CD4-positive, alpha-beta T cell treated with Interleukin-17A for 4 hours (primary cell): Measurements from ENCODE around the gene XAGE2.
"Not testable (repeated sequence)": the region's sequence is repeated elsewhere in the genome, so short reads cannot be mapped to it uniquely, and the experiment has no call there.

Experiments used
- DNase-seq: peaks from one replicate; pipeline ENCODE4 v3.0.0-alpha.2; 2020; ENCODE audit warnings: mixed read lengths

XAGE2 gene, protein sequence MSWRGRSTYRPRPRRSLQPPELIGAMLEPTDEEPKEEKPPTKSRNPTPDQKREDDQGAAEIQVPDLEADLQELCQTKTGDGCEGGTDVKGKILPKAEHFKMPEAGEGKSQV

DNA sequence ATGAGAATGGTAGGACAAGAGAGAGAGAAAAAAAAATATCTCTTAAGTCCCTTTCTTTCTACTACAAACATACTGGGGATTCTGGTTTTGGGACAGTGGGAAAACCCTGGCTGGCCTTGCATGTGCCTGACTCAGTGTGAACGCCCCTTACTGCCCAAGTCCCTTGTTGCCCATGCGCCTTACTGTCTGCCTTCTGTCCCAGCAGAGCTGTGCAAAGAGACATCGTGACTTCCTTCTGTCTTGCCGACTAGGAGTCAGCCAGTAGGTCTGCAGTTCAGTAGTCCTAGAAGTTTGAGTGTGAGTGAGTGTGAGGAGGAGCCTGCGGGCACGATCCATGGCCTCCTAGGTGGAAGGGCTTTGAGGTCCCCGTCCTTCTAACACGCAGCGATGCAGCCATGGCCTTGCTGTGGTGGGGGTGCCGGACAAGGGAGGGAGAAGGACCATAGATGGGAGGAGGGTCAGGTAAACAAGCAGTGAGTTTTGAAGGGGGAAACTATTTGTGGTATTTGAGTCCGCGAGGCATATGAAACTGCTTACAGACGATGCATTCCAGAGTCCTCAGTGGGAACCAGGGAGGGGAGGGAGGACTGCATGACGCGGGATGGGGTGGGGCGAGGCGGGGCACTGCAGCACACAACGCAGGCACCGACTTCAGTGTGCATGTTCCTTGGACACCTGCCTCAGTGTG is at the start of gene XAGE2:
TSS of gene XAGE2 (plus strand) at position 654 of the 688 bp plus-strand sequence. CDS start 994 bp downstream, outside the sequence.
- DNase-seq = no peak

DNA sequence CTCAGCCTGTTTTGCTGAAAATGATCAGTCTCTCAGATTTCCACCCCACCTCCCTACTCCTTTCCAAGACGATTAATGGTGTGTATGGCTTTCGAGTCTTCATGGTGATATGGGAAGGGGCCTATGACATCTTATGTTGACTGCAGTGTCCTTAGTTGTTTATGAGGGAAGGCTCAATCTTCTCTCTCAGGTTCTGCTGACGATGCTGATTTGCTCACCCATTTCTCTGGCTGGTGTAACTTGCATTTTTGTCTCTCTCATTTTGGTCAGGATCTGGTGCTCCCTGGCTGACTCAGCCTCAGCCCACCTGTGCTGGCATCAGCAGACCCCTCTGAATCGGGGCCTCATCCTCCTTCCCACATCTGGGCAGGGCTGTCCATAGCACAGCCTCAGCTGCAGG is 31.4 kb upstream of the XAGE2 start:
- DNase-seq = no peak

DNA sequence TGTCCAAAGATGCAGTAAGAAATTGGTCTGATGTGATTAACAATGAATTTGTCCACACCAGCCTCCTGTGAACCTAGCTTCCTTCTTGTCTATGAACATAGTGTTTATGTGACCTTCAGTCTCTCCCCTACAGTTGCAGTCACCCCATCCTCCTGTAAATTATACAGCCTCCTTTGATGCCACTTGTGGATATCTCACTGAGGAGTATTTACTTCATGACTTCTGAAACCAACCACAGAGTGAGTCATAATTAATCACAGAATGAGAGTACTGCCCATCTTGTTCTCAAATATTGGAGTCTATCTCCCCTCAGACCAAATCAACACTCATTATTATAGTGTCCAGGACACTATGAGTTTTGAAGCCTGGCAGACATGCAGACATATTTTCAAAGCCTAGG is 27.3 kb upstream of the XAGE2 start:
- DNase-seq = no peak

DNA sequence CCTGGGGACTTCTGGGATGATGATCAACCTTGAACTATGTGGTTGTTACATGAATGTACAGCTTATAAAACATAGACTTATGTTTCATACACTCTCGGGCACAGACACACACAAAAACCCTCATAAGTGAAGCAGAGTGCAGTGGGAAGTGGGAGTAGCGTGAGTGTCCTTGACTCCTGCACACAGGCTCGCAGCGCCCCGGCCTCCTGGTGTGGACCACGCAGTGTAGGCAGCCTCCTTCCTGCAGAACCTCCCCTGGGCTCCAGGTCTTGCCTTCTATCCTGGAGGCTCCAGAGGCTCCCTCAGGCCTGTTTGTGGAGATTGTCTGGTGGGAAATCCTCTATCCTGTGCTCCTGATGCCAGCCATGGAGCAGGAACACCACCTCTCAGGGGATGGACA is 25.7 kb upstream of the XAGE2 start:
- DNase-seq = not testable (repeated sequence)

DNA sequence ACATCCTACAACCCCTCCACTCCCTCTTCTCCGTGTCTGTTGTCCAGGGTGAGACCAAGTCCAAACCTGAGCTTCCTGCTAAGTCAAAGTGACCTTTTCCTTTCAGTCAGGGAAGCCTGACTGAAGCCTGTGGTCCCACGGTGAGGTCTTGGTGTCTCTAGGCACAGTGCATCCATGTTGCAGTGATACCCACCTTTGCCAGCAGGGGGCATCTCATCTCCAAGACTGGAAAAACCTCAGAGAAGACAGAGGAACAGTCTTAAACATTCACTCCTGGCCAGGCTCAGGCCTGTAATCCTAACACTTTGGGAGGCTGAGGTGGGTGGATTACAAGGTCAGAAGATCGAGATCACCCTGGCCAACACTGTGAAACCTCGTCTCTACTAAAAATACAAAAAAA is 23.4 kb upstream of the XAGE2 start:
- peak; percentile 50 for DNase-seq

DNA sequence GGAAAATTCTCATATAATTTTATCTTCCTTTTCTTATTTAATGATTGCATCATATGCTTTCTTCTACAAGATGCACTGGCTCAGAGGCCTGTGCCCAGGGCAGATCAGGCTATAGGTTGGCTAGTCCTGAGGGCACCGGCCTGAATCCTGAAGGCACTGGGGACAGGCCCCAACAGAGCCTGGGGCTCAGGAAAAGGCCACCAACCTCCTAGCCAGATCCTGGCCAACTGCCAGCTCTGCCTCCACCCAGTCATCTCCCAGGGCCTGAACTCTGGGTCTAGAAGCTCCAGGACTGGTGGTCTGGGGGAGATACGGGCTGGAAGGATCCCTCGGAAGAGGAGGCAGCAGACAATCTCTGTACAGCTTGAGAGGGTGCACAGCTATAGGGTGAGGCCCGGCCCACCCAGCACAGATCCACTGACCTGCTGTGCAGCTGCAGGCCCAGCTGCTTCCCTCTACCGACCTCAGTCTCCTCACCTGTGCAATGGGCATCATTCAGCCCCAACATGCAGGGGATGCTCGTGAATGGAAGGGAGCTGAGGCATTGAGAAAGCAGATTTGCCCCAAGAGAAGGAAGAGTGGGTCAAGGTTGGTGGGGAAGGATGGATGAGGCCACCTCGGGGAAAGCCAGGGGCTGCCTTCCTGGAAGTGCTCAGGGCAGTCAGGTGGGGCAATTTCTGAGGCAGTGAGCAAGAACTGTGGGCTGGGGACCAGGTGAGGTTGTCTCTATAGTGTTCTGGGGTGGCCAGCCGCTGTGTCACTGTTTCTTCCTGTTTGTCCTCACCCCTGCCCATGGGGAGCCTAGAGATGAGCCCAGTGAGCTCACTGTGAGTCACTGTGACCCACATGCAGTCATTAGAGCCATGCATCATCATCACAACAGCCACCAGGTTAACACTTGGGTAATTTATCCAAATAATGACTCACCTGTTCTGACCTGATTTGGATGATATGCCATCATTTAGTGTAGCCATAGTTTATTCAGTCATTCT is 22.4 kb upstream of the XAGE2 start:
- no peak for DNase-seq

DNA sequence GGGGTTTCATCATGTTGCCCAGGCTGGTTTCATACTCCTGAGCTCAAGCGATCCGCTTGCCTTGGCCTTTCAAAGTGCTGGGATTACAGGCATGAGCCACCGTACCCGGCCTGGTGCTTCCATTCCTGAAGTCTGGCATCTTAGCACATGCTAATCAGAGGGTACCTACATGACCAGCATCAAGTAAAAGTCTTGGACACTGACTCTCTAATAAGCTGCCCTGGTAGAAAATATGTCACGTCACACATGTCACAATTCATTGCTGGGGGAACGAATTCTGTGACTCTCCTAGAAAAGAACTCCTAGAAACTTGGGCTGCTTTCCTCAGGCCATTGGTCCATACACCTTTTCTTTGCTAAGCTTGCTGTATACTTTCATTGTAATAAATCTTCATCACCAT is 19.1 kb upstream of the XAGE2 start:
- no peak for DNase-seq

DNA sequence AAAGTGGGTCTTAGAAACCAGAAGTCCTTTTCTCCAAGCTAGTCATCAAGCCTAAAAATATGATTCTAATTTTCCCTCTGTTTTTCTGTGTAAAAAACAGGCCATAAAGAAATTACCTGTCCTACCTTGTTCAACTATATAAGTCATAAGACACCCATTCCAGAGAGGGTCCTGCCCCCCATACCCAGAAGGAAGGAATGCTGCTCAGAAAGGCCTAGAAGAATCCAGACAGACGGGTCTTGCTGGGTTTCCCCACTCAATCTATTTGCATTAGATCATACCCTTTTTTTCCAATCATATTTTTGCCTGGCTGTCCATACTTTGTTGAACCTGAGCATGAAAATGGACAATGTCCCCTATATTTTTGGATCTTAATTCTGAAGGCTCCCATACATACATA is 16.3 kb upstream of the XAGE2 start:
- no peak for DNase-seq

DNA sequence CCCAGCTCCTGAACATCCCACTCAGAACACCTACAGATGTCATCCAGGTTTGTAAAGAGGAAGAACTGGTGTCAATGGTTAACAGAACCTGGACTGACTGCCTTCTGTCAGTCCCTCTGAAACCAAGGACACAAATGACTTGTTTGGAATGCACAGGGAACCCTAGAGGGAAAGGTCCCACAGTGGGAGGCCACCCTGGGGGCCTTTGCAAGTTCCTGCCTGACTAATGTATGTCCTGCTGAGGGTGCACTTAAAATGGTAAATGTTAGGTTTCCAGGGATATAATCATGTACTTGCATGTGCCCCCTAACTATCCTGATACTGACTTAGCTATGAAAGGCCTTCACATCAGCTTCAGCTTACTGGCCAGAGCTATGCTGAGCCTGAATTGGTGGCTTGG is 15.0 kb upstream of the XAGE2 start:
- no peak for DNase-seq

DNA sequence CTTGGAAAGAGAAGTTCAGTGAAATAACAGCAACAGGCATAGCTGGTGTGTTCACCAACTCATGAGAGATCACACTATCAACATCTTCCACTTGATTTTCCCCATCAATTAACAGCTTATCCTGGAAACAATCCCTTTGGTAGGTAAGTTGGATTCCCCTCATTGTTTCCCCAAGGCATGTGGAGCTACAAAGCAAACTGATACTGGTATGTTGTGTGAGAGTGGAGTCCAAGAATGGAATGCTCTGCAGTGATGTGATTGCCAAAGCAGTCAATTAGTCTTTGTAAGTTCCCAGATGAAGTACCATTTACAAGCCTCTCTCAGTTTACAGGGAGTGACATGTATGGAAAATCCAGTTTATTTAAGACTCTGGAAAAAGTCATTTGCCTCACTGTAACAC is 13.7 kb upstream of the XAGE2 start:
- no peak for DNase-seq

DNA sequence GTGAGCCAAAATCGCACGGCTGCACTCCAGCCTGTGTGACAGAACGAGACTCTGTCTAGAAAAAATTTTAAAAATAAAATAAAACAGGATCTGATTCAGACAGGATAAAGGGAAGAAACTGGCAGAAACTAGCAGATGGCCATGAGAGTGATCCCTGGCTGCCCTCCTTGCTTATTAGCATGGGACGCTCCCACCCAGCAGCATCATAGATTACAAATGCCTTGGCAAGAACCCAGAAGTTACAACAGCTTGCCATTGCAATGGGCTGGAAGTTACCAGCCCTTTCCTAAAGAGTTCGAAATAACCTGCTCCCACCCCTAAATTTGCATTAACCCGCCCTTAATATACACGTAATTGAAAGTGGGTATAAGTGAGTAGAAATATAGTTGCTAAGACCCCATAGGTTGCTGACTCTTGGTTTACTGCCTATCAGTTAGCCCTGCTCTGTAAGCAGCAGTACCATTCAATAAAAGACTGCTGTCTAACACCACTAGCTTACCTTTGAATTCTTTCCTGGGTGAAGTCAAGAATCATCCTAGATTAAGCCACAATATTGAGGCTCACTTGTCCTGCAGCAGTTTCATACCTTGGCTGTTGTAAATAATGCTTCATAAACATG is 9.1 kb upstream of the XAGE2 start:
- no peak for DNase-seq

DNA sequence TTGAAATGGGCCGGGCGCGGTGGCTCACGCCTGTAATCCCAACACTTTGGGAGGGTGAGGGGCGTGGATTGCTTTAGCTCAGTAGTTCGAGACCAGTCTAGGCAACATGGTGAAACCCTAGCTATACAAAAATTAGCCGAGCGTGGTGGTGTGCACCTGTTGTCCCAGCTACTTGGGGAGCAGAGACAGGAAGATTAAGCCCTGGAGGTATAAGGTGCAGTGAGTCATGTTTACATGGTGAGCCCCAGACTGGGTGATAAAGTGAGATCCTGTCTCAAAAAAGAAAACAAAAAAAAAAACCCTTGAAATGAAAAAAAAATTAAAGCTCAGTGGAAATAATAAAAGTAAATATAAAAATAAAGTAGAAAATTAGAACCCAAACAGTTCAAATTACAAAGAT is 6.9 kb upstream of the XAGE2 start:
- DNase-seq = no peak

DNA sequence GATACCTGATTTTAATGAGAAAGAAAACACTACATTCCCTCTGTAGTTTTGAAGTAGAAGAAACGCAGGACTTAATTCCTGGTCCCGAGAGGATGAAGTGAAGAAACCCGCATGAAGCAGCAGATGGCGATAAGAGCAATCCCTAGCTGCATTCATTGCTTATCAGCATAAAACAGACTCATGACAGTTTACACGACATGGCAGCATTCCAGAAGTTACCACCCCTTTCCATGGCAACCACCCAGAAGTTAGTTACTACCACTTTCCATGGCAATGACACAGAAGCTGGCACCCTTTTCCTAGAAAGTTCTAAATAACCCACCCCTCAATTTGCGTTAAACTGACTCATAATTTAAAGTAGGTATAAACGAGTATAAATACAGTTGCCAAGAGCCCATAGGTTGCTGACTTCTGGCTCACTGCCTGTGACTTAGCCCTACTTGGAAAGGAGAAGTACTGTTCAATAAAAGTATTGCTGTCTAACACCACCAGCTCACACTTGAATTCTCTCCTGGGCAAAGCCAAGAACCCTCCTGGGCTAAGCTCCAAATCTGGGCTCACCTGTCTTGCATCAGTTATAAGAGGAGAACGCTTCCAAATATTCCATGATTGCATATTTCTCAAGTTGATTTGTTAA is 5.5 kb upstream of the XAGE2 start:
- no peak for DNase-seq

DNA sequence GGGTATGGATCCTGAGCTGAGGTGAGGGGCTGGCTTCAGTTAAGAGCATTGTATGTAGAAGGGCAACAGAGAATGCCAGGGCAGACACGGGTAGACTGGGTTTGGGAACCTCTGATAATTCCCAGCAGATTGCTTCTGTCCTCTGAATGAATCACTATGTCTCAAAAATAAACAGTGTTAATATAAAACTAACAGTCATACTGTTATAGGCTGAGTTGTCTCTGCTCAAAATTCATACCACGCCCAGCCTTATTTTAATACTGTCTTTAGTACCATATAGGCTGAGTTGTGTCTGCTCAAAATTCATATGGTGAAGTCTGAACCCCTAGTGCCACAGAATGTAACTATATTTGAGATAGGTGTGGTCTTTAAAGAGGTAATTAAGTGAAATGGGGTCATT is 10.0 kb downstream of the XAGE2 start:
- DNase-seq = no peak

DNA sequence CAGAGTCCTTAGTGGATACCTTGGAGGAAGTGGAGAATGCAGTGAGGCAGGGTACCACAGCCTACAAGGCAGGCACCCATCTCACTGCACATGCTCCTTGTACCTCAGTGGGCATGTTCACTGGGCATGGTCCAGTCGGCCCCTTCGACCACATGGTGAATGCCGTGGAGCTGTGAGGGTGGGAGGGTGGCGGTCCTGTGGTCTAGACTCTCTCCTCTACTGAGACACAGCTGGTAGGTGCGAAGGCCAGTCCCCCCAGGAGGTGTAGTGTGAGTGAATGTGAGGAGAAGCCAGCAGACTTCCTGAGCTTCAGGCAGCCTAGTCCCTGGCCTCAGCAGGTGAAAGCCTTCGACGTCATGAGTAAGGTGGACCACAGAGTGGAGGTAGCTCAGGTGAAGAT is 12.2 kb downstream of the XAGE2 start:
- DNase-seq = no peak

DNA sequence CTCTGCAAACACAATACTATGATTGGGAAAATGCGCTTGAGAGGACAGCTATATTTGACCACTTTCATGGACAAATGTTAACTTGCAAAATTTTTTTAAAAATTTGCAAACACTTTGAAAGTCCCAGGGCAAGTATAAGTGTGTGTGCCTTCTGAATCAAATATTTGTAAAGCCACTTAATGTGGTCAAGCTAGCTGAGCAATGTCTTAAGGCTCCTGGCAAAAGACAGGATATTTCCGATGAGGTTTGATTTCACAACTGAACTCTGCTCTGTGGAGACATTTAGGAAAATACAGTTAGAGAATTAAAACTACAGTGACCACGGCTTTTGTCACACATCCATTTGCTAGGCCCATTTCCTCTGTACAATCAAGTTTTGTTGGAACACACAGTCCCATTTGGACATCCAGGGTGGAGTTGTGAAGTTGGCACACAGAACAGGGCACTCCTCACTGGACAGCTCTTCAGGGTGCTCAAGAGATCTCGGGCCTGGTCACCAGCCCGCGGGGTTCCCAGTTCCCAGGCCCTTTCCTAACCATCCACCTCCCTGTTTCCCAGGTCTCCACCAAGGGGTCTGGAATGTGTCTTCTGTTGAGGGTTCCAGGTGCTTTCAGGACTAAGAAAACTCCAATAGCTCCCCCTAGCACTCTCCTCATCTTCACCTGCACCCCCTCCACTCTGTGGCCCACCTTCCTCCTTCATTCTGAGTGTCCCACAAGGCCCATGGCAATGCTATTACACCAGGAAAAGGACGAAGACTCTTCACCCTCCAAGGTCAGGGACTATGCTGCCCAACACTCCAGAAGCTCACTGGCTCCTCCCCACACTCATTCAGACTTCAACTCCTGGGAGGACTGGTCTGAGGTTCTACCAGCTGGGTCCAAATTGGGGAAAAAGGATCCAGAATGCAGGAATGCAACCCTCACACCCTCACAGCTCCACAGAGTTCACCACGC is 41.9 kb downstream of the XAGE2 start:
- DNase-seq = no peak

DNA sequence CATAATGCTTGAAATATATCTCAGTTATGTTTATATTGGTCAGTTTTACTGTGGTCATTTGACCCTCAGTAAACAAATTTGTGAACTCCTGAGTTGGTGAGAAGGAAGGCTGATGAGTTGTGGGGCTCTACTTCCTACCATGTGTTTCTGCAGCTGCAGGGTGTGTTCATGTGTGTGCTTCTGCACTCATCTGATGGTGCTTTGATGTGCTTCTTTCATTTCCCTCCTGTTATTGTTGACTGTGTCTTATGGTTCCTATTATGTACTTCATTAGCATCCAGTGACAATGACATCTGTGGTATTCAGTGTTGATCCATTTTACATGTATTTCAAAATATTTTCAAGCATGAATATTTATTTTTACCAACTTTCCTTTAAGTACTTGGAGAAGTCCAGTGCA is 46.5 kb downstream of the XAGE2 start:
- no peak for DNase-seq

DNA sequence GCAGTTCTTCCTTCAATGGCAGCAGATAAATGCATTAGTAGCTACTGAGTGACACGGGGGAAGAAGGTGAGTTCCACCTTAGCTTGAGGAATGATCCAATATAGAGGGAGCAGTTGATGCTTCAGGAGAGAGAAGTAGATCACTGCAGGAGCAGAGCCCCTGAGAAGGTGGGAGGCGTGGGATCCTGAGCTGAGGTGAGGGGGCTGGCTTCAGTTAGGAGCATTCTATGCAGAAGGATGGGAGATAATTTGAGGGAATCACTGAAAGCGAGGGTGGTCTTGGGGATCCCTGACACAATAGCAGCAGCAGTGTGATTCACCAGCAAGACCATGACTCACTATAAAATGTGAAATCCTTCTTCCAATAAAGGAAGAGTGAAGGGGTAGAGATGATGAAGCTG is 48.0 kb downstream of the XAGE2 start:
- DNase-seq = no peak

DNA sequence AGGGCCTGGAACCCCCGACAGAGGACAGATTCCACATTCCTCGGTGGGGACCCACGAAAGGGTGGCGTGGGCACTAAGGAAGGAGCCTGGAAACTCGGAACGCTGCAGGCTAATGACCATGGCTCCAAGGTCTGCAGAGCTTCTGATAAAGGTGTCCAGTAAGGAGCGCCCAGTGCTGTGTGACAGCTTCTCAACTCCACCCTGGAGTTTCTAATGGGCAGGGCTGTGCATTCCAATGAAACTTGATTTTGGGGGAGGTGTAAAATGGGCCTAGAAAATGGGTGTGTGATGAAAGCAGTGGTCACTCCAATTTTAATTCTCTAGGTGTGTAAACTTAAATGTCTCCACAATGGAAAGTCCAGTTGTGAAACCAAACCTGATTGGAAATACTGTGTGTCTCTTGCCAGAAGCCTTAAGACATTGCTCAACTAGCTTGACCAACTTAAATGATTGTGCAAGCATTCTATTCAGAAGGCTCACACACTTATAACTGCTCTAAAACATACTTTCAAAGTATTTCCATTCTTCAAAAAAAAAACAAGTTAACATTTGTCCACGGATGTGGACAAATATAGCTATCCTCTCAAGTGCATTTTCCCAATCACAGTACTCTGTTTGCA is 52.1 kb downstream of the XAGE2 start:
- no peak for DNase-seq

DNA sequence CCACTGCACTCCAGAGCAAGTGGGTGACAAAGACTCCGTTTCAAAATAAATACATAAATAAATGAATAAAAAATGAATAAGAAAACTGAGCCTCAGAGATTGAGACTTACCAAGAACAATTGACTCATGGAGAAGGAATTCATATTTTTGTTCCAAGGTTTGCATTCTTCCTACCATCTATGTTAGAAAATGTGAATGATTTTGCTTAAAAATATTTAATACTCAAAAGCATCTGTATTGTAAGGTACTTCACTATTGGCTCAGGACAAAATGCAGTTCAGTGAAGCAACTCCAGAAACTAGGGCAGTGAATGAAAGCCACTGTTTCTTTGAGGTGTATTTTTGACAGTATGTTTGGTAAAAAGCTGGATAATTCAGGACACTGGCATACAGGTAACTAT is 54.1 kb downstream of the XAGE2 start:
- DNase-seq = no peak

DNA sequence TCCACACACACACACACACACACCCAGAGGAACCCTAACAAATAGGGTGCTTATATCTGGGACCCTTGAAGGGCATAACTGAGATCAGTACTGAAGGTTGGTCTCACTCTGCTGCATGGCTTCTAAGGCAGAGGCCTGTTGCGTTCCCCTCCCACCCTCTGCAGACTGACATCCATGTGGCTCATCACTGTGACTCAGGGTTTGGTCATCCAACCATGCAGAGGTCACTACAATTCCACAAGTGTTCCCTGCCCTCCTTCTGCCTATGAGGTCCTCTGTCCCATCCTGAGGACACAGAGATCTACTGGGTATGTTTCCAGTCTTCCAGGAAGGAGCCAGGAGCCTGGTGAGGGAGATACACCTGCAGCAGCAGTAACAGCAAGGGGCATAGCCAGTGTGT is 55.8 kb downstream of the XAGE2 start:
- DNase-seq = no peak
